ENCODE results near the gene NPHP4. TPM values are rescaled to one million over a fixed set of nuclear protein-coding genes. Genes with fewer than 3 reads are reported as not detected.

The NPHP4 gene
- polyA plus RNA-seq, 2 of the 4 experiments (the other 2 are of a cell fraction) = 2.9 to 5.1 TPM

GRCh38 chr1:5815211-5815610 lies 177.0 kb downstream of the NPHP4 start:
- Histone ChIP-seq H3K27ac (no peak overlapping the region), H3K4me1 (no peaks in the 10 kb centered on the region), H3K4me3 (no peak overlapping the region), H3K4me2 (no peak overlapping the region), H3K9me3 (no peaks in the 10 kb centered on the region)
- ChIA-PET CTCF (no interaction called here), POLR2A (no interaction called here)
- ATAC-seq (no peak), DNase-seq (ENCODE audit: low read depth in 1 of 2, low spot score in 1 of 2) (no peak), FAIRE-seq (no peak)
- 0% methylated on average over 1 of the region's 2 CpGs for WGBS (ENCODE audit: missing lambda C conversion rate)
- TF ChIP-seq REST (IDR thresholded peaks at IDR 0.05) (no peak), SMC3 (IDR thresholded peaks at IDR 0.05) (no peak), EP300 (IDR thresholded peaks at IDR 0.05) (no peak), PHF8 (IDR thresholded peaks at IDR 0.05; ENCODE audit: borderline replicate concordance, low read depth) (no peak), SREBF2 (IDR thresholded peaks at IDR 0.05) (no peak), RNF2 (IDR thresholded peaks at IDR 0.05; ENCODE audit: borderline replicate concordance, low read depth) (no peak), ESRRA (IDR thresholded peaks at IDR 0.05; ENCODE audit: borderline replicate concordance, low read length) (no peak), CHD2 (IDR thresholded peaks at IDR 0.05; ENCODE audit: low read length, partially characterized antibody) (no peak), HES2 (IDR thresholded peaks at IDR 0.05) (no peak), FOSB (CRISPR knock-in tag; IDR thresholded peaks at IDR 0.05) (no peak), CHD4 (IDR thresholded peaks at IDR 0.05; ENCODE audit: borderline replicate concordance) (no peak), HOXB5 (CRISPR knock-in tag; IDR thresholded peaks at IDR 0.05) (no peak), BHLHE40 (IDR thresholded peaks at IDR 0.05; ENCODE audit: low read depth, low read length) (no peak), RFX5 (IDR thresholded peaks at IDR 0.05) (no peak), CTCF (IDR thresholded peaks at IDR 0.05) (no peak), MYC (IDR thresholded peaks at IDR 0.05; ENCODE audit: borderline replicate concordance, low read length) (no peak)

- CTCF ChIA-PET = no interaction called here
- H3K4me3 ChIP-seq = no peak overlapping the region
- POLR2A ChIA-PET = no interaction called here
- no peak overlapping the region for H3K27ac ChIP-seq
- no peak for TF ChIP-seq ZC3H11A (IDR thresholded peaks at IDR 0.05)
- no peak for TF ChIP-seq HES2 (IDR thresholded peaks at IDR 0.05)
- no peak for TF ChIP-seq RAD21 (conservative IDR thresholded peaks at IDR 0.05 in 1 of 2, IDR thresholded peaks at IDR 0.05 in 1 of 2)
- no peak for TF ChIP-seq POLR2A (IDR thresholded peaks at IDR 0.05; ENCODE audit: low read length)
- no peak for TF ChIP-seq BCL3 (IDR thresholded peaks at IDR 0.05)
- no peak for TF ChIP-seq PHF8 (IDR thresholded peaks at IDR 0.05; ENCODE audit: borderline replicate concordance, low read depth)
- no peak for TF ChIP-seq RFX5 (IDR thresholded peaks at IDR 0.05)
- TF ChIP-seq ZSCAN20 (CRISPR knock-in tag; IDR thresholded peaks at IDR 0.05) = no peak
- no peak for TF ChIP-seq ZFP36 (IDR thresholded peaks at IDR 0.05; ENCODE audit: borderline replicate concordance, partially characterized antibody)
- H3K9me3 ChIP-seq = no peaks in the 10 kb centered on the region
- no peaks in the 10 kb centered on the region for H3K4me1 ChIP-seq
- no peak overlapping the region for H3K4me2 ChIP-seq
- 42% methylated on average over 21 of the region's 25 CpGs for WGBS (ENCODE audit: missing lambda C conversion rate)
- no peak for DNase-seq (ENCODE audit: low read depth in 1 of 2, low spot score in 1 of 2)
- ATAC-seq = no peak
- no peak for FAIRE-seq
Observed at GRCh38 chr1:5814046-5814619, 178.1 kb downstream of the NPHP4 start.
